ENCODE measurements around the gene PRKX.

The PRKX gene

DNA sequence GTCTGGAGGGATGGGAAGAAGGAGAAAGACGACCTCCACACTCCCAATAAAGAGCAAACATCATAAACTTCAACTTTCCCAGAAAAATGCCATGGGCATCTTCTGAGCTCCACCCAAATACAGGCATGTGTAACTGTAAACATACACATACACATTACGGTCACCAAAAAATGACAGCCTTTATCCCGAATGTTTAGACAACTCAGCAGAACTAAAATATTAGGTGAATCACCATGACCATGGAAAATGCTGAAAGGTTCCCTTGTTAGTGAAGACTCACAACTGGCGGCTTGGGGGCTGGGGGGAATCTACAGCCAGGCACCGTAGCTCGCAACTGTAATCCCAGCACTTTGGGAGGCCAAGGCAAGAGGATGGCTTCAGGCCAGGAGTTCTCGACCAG is 33.0 kb downstream of the PRKX start:
- ChIA-PET CTCF (no interaction called here), POLR2A (no interaction called here)
- Histone ChIP-seq H3K36me3 (ENCODE audit: control insufficient read depth in 2 of 2, insufficient read depth in 1 of 2, low read length in 2 of 2) (no peaks in the 10 kb centered on the region), H3K27ac (ENCODE audit: extremely low read depth, low read depth, low read length) (no peak overlapping the region), H3K9me3 (ENCODE audit: control insufficient read depth, insufficient read depth, low read depth, low read length) (no peaks in the 10 kb centered on the region), H3K4me1 (ENCODE audit: control insufficient read depth, insufficient read depth, low read length) (no peaks in the 10 kb centered on the region), H3K4me3 (ENCODE audit: low read depth, low read length) (no peak overlapping the region)
- TF ChIP-seq, protein P1, sequence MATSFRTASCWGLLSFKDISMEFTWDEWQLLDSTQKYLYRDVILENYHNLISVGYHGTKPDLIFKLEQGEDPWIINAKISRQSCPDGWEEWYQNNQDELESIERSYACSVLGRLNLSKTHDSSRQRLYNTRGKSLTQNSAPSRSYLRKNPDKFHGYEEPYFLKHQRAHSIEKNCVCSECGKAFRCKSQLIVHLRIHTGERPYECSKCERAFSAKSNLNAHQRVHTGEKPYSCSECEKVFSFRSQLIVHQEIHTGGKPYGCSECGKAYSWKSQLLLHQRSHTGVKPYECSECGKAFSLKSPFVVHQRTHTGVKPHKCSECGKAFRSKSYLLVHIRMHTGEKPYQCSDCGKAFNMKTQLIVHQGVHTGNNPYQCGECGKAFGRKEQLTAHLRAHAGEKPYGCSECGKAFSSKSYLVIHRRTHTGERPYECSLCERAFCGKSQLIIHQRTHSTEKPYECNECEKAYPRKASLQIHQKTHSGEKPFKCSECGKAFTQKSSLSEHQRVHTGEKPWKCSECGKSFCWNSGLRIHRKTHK (tag by site-specific recombination; IDR thresholded peaks at IDR 0.05) = no peak
- TF ChIP-seq ZFP41 (tag by site-specific recombination; IDR thresholded peaks at IDR 0.05; ENCODE audit: borderline replicate concordance) (no peak), ZNF423 (tag by site-specific recombination; IDR thresholded peaks at IDR 0.05) (no peak), ZNF341 (tag by site-specific recombination; IDR thresholded peaks at IDR 0.05; ENCODE audit: low read depth) (no peak), ZNF354C (tag by site-specific recombination; IDR thresholded peaks at IDR 0.05; ENCODE audit: borderline replicate concordance, low read depth) (no peak)
- TF ChIP-seq, protein P2, sequence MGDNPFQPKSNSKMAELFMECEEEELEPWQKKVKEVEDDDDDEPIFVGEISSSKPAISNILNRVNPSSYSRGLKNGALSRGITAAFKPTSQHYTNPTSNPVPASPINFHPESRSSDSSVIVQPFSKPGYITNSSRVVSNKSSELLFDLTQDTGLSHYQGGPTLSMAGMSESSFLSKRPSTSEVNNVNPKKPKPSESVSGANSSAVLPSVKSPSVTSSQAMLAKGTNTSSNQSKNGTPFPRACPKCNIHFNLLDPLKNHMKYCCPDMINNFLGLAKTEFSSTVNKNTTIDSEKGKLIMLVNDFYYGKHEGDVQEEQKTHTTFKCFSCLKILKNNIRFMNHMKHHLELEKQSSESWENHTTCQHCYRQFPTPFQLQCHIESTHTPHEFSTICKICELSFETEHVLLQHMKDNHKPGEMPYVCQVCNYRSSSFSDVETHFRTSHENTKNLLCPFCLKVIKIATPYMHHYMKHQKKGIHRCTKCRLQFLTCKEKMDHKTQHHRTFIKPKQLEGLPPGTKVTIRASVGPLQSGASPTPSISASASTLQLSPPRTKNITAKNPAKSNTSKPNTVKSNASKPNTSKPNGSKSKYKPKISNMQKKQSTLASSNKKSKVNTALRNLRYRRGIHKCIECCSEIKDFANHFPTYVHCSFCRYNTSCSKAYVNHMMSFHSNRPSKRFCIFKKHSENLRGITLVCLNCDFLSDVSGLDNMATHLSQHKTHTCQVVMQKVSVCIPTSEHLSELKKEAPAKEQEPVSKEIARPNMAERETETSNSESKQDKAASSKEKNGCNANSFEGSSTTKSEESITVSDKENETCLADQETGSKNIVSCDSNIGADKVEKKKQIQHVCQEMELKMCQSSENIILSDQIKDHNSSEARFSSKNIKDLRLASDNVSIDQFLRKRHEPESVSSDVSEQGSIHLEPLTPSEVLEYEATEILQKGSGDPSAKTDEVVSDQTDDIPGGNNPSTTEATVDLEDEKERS (tag by site-specific recombination; IDR thresholded peaks at IDR 0.05) = no peak

DNA sequence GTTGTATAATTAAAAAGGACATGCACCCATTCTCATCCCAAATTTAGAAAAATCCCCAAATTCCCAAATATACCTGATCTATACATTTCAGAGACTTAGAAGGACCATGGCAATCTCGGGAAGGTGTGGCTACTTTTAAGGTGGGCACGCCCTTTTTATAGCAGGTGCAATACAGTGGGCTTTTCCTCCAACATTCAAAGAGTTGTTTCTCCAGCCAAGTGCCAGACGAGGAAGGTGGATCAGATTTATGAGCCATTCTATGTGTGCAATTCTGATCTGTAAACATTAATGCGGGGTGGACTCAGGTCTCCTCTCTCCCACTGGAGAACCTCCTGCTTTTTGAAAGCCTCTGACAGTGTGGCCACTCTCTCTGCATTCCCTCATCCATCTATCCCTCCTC is 33.8 kb downstream of the PRKX start:
- H3K4me1 ChIP-seq (ENCODE audit: control insufficient read depth, insufficient read depth, low read length) = no peaks in the 10 kb centered on the region
- ChIA-PET POLR2A (no interaction called here), CTCF (no interaction called here)
- H3K36me3 ChIP-seq (ENCODE audit: control insufficient read depth in 2 of 2, insufficient read depth in 1 of 2, low read length in 2 of 2) = no peaks in the 10 kb centered on the region
- TF ChIP-seq ZNF707 (tag by site-specific recombination; IDR thresholded peaks at IDR 0.05) (no peak), KLF1 (tag by site-specific recombination; IDR thresholded peaks at IDR 0.05) (no peak), KLF8 (tag by site-specific recombination; IDR thresholded peaks at IDR 0.05) (no peak), ZNF184 (tag by site-specific recombination; IDR thresholded peaks at IDR 0.05) (no peak)
- TF ChIP-seq, protein P3, sequence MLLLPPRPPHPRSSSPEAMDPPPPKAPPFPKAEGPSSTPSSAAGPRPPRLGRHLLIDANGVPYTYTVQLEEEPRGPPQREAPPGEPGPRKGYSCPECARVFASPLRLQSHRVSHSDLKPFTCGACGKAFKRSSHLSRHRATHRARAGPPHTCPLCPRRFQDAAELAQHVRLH (tag by site-specific recombination; IDR thresholded peaks at IDR 0.05) = no peak
- TF ChIP-seq, protein P4, sequence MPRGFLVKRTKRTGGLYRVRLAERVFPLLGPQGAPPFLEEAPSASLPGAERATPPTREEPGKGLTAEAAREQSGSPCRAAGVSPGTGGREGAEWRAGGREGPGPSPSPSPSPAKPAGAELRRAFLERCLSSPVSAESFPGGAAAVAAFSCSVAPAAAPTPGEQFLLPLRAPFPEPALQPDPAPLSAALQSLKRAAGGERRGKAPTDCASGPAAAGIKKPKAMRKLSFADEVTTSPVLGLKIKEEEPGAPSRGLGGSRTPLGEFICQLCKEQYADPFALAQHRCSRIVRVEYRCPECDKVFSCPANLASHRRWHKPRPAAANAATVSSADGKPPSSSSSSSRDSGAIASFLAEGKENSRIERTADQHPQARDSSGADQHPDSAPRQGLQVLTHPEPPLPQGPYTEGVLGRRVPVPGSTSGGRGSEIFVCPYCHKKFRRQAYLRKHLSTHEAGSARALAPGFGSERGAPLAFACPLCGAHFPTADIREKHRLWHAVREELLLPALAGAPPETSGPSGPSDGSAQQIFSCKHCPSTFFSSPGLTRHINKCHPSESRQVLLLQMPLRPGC (tag by site-specific recombination; IDR thresholded peaks at IDR 0.05) = no peak
- H3K9me3 ChIP-seq (ENCODE audit: control insufficient read depth, insufficient read depth, low read depth, low read length) = no peaks in the 10 kb centered on the region
- no peak overlapping the region for H3K4me3 ChIP-seq (ENCODE audit: low read depth, low read length)
- H3K27ac ChIP-seq (ENCODE audit: extremely low read depth, low read depth, low read length) = no peak overlapping the region

DNA sequence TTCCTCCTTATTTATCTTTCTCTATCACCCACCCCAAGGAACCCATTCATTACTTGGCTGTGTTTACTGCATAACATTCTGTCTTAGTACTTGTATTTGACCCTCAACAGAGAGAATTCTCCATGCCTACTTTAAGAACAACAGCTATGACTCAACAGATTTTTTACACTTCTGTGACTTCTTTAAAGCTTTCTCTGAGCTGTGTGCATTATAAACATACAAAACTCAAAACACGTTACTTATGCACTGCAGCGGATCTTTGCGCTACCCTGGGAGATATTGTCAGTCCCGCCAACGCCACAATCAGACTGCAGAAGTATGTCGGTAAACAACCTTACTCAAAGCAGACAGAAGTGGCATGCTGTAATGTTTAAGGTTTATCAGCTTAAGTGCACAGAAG is 35.1 kb downstream of the PRKX start:
- TF ChIP-seq ZNF555 (tag by site-specific recombination; conservative IDR thresholded peaks at IDR 0.05) = no peak
- ChIA-PET CTCF (no interaction called here), POLR2A (no interaction called here)
- Histone ChIP-seq H3K36me3 (ENCODE audit: control insufficient read depth in 2 of 2, insufficient read depth in 1 of 2, low read length in 2 of 2) (peaks cover 0 to 7% of the 10 kb centered on the region in 2 experiments; a peak in 1 of 3 replicates), H3K4me1 (ENCODE audit: control insufficient read depth, insufficient read depth, low read length) (no peaks in the 10 kb centered on the region), H3K9me3 (ENCODE audit: control insufficient read depth, insufficient read depth, low read depth, low read length) (no peaks in the 10 kb centered on the region), H3K4me3 (ENCODE audit: low read depth, low read length) (no peak overlapping the region), H3K27ac (ENCODE audit: extremely low read depth, low read depth, low read length) (no peak overlapping the region)
